OCI-LY7 (cell line): ENCODE results near the gene VAV1.

Source experiments
- CTCF ChIP-seq: fragments of 200-600 bp; sonication (generic); conservative IDR thresholded peaks from 2 replicates; pipeline ENCODE4 v1.5.1; 2014; ENCODE audit warnings: mild to moderate bottlenecking, antibody characterized with exemption, low read length, moderate library complexity, mixed read lengths
- EZH2phosphoT487 ChIP-seq: fragments of 200-600 bp; sonication (generic); IDR thresholded peaks from 2 replicates; pipeline ENCODE4 v1.6.1; 2018; ENCODE audit warnings: low read depth, borderline replicate concordance, mild to moderate bottlenecking, mixed run types, antibody characterized with exemption, low read length, moderate library complexity, mixed read lengths

DNA sequence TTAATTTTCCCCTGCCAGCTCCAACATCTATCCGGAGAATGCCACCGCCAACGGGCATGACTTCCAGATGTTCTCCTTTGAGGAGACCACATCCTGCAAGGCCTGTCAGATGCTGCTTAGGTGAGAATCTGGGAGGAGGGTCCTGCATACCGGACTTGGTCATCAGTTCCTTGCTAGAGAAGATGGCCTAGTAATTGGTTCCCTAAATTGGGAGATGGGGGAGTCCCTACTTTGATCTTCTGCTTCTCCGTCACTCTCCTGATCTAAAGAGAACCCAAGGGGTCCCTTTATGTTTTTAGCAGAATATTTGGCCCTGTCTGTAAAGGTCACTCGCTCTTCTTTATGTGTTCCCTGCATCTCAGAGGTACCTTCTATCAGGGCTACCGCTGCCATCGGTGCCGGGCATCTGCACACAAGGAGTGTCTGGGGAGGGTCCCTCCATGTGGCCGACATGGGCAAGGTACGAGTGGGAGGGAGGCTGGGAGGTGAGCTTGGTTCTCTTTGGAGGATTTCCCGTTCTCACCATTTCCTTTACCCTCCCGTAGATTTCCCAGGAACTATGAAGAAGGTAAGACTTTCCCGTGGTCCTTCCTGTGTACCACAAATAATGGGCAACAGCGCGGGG, 60.8 kb downstream of the VAV1 start:
- TF ChIP-seq CTCF: no peak
- no peak for TF ChIP-seq EZH2phosphoT487
